Ishikawa (cell line): ENCODE measurements around the gene KIF1C.

Source experiments
- CREB1 ChIP-seq: IDR thresholded peaks from 2 replicates; pipeline ENCODE4 v1.6.1; 2012; ENCODE audit warnings: low read depth
- EGR1 ChIP-seq: IDR thresholded peaks from 2 replicates; pipeline ENCODE4 v1.6.1; 2012
- EP300 ChIP-seq: IDR thresholded peaks from 2 replicates; pipeline ENCODE4 v1.6.1; 2012; ENCODE audit warnings: borderline replicate concordance
- FOXM1 ChIP-seq: IDR thresholded peaks from 2 replicates; pipeline ENCODE4 v1.6.1; 2012; ENCODE audit warnings: low read depth, borderline replicate concordance
- MAX ChIP-seq: IDR thresholded peaks from 2 replicates; pipeline ENCODE4 v1.6.1; 2012
- RAD21 ChIP-seq: IDR thresholded peaks from 2 replicates; pipeline ENCODE4 v1.6.1; 2012; ENCODE audit warnings: low read depth
- REST ChIP-seq: IDR thresholded peaks from 2 replicates; pipeline ENCODE4 v1.6.1; 2012; ENCODE audit warnings: low read depth, mild to moderate bottlenecking
- TCF12 ChIP-seq: IDR thresholded peaks from 2 replicates; pipeline ENCODE4 v1.6.1; 2012; ENCODE audit warnings: low read depth
- TEAD4 ChIP-seq: IDR thresholded peaks from 2 replicates; pipeline ENCODE4 v1.6.1; 2012

GRCh38 chr17:4987767-4988567, 9.8 kb upstream of the KIF1C start:
- no peak for TF ChIP-seq MAX
- no peak for TF ChIP-seq CREB1
- TF ChIP-seq EGR1, result no peak
- TF ChIP-seq EP300, result no peak
- TF ChIP-seq FOXM1, result no peak
- TF ChIP-seq REST, result no peak
- TF ChIP-seq RAD21, result no peak
- TF ChIP-seq TEAD4, result no peak
- no peak for TF ChIP-seq TCF12
